GM21576 (cell line): ENCODE data around the gene ZNF831.

Experiments used
- ATAC-seq: cut with Tn5 transposase; IDR thresholded peaks from one replicate; pipeline ENCODE4 v1.9.1; 2021; ENCODE audit warnings: mild to moderate bottlenecking, moderate library complexity; ENCODE audit not compliant: unreplicated experiment

The ZNF831 gene

DNA sequence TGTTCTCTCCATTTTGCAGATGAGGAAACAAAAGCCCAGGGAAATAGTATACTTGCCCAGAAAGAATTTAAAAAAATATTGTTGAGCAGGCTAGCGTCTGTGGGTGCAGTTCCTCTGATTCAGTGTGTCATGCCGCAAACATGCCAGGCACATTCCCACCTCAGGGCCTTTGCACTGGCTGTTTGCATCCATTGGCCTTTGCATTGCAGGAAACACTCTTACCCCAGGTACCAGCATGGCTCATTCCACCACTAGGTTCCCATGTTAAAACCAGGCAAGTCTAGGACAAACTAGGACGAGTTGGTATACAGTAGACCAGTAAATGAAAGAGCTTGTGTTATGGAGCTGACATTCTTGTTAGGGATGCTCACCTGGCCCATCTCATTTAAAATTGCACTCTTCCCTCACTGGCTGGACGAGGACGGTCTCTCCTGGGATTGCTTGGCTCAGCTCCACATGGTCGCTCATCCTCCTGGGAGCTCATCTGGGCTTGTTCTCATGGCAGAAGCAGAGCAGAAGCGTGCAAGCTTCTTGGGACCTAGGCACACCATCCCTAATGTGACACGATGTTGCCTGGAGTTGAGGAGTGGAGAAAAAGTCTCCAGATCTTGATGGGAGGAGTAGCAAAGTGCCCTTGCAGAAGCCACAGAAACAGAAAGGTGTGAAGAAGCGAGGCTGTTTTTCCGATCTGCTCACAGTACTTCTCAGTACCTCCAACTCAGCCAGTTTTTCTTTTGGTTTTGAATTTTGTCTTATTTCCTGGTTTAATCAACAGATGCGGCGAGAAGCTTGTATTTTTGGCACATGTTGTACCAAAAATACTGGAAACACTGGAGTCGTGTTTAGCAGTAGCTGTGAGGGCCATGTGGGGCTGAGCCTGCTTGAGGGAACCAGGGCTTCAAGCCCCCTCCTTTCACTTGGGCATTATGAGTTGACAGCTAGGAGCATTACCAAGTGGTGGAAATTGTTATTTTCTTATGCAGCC is 13.9 kb downstream of the ZNF831 start:
- ATAC-seq, result no peak

DNA sequence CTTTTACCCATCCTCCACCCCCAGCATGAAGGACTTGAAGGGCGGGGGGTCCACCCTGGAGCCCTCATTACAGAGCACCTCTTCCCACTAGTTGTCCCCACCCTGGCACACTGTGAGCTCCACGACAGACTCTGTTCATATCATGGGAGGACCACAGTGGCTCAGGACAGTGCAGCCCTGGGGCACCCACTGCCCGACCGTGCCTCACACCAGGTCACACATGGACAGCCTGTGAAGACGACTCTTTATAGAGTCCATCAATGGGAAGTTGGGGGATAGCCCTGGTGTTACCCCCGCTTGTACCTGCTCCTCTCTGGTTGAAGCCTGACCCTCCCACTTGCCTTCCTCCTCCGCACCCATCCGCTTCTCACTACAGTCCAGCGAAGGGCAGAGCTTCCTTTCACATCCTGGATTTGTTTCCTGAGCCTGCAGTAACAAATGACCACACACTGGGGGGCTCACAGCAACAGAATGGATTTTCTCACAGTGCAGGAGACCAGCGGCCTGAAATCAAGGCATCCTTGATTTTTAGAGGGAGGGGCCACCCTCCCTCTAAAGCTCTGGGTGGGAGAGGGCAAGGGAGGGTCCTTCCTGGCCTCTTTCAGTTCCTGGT is 15.5 kb downstream of the ZNF831 start:
- no peak for ATAC-seq

DNA sequence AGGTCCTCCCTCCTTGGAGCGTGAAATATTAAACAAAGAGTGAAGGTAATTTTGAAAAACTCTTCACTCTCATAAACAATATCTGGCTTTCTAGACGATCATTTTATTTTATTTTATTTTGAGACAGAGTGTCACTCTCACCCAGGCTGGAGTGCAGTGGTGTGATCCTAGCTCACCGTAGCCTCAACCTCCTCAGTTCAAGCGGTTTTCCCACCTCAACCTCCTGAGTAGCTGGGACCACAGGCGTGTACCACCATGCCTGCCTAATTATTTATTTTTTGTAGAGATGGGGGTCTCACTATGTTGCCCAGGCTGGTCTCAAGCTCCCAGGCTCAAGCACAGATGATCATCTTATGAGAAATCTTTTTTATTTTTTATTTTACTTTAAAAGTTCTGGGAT is 16.4 kb downstream of the ZNF831 start:
- no peak for ATAC-seq

DNA sequence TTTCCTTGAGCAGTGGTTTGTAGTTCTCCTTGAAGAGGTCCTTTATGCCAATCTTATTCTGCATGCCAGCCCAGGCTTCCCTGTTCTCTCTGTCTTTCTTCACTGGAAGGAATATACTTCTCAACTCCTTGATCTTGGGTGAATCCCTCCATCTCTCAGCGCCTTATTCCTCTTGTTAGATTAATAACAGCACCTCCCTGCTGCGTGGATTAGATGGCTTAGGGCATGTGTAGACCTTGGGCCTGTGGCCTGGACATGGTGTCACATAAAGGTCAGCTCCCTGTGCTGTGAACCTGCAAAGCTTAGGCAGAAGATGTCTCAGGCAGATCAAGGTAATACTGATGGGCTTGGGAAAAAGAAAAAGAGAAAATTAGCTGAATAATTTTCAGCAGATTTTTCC is 18.3 kb downstream of the ZNF831 start:
- ATAC-seq, result no peak

DNA sequence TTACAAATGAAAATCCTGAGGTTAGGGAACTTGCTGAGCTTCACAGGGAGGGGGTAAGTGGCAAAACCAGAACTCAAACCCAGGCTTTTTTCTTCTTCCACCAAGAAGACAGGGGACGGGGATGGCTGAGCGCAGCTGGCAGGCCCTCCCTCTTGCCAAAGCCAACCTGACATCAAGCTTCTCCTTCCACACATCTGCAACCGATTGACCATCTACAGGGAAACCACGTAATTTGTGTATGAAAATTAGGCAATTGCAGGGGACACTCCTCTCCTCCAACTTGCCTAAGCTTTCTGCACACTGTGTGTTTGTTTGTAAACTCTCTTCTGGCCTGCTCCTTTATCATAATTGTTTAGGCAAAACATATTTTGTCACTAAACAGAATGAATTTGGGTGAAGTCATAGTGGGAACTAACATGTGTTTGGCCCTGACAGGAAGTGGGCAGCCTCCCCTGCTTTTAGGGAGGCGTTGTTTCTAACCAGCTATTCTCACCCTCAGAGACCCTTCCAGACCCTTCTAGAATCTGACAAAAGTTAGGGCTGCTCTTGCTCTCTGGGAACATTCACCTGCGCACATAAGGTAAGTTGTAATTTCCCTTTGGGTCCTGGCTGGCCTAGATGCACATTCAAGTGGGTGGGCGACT is 18.9 kb downstream of the ZNF831 start:
- ATAC-seq, result no peak

DNA sequence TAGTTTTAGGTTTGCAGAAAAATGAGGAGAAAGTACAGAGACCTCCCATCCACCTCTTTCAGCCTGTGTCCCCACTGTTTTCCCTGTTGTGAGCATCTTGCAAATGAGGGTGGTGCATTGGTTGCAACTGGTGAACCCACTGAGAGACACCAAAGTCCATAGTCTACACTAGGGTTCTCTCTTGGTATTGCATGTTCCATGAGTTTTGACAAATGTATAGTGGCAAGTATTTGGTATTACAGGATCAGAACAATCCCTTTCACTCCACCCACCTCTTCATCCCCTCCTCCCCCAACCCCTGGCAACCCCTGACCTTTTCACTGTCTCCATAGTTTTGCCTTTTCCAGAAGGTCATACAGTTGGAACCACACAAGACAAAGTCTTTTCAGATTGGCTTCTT is 20.1 kb downstream of the ZNF831 start:
- ATAC-seq, result no peak

DNA sequence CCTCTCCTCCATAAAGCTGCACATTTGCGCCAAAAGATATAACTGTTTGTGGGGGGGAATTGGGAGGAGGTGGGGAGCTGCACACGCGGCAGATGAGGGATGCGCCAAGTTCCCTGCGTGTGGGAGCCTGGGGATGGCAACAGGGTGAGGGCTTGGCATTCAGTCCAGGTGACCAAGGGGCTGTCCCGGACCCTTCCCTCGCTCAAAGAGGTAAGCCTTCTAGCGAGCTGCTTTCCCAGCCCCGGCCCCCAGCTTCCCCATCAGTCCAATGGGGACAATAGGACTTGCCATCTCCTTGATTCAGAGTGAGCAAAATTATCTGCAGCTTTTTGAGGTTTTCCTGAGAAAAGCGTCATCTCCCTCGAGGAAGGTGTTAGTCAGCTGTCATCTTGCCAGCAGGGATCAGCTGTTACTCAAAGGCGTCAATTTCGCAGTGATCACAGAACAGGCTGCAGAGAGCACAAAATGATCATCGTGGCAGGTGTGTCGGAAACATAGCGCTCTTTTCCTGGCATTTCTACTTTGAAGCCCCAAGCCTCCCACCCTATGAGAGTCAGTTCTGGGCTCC is 21.3 kb downstream of the ZNF831 start:
- ATAC-seq, result no peak

DNA sequence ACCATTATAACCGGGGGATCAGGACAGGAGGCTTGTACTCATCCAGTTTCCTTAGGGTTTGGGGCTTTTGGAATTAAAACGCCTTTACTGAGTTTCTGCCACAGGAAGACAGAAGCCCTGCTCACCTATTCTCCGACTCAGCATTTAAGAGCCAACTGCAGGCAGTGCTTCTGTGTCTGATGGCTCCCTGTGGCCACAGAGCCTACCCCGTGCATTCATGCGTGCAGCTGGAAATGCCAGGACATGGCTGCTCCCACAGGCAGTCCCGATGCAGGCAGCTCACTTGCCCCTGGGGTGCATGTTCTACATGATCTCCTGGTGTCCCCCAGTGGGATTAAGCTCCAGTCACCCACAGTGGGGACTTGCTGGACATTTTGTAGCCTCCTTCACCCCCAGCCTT is 22.2 kb downstream of the ZNF831 start:
- ATAC-seq, result no peak

DNA sequence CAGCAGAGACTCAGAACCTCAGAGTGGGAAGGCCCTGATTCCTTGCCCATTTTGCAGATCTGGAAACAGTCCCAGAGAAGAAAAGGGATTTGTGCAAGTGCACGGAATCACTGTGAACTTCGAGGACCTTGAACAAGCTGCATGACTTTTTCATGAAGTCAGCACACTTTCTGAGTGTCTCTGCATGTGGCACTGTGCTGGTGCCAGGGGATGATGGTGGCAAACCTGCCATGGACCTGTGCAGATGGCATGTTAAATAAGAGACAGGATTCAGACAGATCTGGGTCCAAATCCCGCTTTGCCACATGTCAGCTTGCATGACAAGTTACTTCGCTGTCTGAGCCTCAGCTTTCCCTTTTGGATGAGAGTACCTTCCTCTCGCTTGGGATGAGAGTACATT is 26.8 kb downstream of the ZNF831 start:
- no peak for ATAC-seq

DNA sequence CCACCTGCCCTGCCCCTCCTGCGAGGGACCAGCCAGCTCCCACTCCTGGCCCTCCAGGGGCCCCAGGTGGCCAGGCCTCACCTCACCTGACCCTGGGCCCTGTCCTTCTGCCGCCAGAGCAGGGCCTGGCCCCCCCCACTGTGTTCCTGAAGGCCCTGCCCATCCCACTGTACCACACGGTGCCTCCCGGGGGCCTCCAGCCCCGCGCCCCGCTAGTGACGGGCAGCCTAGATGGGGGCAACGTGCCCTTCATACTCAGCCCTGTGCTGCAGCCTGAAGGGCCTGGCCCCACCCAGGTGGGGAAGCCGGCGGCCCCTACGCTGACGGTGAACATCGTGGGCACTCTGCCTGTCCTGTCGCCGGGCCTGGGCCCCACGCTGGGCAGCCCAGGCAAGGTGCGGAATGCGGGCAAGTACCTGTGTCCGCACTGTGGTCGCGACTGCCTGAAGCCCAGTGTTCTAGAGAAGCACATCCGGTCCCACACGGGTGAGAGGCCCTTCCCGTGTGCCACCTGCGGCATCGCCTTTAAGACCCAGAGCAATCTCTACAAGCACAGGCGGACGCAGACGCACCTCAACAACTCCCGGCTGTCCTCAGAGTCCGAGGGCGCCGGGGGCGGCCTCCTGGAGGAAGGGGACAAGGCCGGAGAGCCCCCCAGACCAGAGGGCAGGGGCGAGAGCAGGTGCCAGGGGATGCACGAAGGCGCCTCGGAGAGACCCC is 27.6 kb downstream of the ZNF831 start:
- no peak for ATAC-seq

DNA sequence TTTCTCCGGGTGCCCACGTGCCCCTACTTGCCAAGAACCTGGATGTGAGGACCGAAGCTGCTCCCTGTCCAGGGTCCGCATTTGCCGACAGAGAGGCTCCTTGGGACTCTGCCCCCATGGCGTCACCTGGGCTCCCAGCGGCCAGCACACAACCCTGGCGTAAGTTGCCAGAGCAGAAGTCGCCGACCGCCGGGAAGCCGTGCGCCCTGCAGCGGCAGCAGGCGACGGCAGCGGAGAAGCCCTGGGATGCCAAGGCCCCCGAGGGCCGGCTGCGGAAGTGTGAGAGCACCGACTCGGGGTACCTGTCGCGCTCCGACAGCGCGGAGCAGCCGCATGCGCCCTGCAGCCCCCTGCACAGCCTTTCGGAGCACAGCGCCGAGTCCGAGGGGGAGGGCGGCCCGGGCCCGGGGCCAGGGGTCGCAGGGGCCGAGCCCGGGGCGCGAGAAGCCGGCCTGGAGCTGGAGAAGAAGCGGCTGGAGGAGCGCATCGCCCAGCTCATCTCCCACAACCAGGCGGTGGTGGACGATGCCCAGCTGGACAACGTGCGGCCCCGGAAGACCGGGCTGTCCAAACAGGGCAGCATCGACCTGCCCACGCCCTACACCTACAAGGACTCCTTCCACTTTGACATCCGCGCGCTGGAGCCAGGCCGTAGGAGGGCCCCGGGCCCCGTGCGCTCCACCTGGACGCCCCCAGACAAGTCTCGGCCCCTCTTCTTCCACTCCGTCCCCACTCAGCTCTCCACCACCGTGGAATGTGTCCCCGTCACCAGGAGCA is 28.3 kb downstream of the ZNF831 start:
- no peak for ATAC-seq

DNA sequence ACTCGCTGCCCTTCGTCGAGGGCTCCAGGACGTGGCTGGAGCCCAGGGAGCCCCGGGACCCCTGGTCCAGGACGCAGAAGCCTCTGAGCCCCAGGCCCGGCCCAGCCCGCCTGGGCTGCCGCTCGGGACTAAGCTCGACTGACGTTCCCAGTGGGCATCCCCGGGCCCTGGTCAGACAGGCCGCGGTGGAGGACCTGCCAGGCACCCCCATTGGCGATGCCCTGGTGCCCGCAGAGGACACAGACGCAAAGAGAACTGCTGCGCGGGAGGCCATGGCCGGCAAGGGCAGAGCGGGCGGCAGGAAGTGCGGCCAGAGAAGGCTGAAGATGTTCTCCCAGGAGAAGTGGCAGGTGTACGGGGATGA is 28.9 kb downstream of the ZNF831 start:
- no peak for ATAC-seq

DNA sequence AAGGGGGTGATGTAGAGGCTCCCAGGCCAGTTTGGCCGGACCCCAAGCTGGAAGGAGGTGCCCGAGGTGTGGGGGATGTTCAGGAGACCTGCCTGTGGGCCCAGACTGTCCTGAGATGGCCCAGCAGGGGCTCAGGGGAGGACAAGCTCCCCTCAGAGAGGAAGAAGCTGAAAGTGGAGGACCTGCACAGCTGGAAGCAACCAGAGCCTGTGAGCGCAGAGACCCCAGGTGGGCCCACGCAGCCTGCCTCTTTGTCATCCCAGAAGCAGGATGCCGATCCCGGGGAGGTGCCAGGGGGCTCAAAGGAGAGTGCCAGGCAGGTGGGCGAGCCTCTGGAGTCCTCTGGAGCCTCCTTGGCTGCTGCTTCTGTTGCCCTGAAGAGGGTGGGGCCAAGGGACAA is 29.7 kb downstream of the ZNF831 start:
- ATAC-seq, result no peak

DNA sequence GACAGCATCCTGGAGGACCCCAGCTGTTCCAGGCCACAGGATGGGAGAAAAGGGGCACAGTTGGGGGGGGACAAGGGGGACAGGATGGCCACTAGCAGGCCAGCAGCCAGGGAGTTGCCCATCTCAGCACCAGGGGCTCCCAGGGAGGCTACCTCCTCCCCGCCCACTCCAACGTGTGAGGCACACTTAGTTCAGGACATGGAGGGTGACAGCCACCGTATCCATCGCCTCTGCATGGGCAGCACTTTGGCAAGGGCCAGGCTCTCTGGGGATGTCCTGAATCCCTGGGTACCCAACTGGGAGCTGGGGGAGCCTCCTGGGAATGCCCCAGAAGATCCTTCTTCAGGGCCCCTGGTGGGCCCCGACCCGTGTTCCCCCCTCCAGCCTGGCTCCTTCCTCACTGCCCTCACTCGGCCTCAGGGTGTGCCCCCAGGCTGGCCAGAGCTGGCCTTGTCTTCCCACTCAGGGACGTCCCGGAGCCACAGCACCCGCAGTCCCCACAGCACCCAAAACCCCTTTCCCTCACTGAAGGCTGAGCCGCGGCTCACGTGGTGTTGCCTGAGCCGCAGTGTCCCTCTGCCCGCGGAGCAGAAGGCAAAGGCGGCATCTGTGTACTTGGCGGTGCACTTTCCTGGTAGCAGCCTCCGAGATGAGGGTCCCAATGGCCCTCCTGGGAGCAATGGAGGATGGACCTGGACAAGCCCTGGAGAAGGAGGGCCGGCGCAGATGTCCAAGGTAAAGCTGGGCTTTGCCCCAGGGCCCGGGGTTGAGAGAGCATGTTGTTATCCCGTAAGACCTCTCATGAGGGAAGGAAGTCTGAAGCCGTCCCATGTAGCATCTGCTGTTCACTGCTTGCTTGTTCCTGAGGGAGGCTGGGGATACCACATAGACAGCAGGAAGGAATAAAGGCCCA is 30.7 kb downstream of the ZNF831 start:
- ATAC-seq, result no peak

DNA sequence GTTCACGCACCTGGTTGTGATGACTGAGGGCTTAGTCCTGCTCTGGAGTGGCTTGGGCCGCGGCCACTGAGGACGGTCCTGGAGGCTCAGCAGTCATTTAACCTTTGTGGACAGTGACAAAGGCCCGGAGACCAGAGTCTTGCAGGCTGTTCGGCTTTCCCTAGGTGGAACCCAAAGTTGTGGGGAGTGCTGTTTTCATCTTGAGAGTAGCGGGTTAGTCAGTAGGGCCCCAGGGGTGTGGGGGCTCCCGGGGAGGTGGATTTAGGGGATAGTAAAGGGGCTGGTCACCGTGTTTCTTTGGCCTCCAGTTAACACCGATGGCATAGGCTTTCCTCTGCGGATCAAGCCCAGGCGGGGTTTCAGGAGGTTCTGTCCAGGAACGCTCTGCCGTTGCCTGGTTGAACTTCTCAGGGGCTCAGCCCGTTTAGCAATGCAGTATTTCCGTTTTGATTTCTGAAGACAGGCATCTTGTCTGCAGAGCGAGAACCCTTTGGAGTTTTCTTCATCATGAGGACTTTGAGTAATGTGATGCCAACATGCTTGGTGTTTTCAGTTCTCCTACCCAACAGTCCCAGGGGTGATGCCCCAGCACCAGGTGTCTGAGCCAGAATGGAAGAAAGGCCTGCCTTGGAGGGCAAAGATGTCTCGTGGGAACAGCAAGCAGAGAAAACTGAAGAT is 31.8 kb downstream of the ZNF831 start:
- ATAC-seq, result no peak

DNA sequence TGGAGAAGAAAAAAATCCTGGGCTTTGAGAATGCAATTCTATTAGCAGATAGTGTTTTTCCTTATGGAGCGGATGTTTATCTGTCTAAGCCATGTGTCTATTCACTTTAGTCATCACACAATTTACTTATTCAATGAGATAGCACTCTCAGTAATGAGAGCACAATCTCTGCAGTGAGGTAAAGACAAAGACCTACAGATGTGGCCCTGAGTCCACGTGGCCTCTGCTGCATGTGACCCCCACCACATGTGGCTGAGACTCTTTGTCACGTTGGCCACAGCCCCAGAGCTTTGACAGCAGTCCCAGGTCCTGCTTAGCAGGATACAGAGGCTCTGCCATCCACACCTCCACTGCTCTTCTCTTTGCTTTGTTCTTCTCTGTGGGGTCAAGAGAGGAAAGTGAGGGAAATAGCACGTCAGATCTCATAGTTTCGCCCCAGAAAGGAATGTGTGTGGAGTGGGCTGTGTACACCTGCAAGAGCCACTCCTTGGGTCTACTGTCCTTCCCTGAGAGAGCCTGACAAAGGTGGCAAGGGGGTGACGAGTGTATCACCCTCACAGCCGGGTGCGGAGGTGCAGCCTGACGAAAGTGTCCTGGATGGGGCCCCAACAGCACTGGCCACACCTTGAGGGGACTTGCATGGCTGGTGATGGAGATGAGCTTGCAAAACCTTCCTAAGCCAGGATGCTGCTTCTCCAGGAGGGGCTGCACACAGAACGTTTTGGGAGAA is 40.7 kb downstream of the ZNF831 start:
- ATAC-seq, result no peak

DNA sequence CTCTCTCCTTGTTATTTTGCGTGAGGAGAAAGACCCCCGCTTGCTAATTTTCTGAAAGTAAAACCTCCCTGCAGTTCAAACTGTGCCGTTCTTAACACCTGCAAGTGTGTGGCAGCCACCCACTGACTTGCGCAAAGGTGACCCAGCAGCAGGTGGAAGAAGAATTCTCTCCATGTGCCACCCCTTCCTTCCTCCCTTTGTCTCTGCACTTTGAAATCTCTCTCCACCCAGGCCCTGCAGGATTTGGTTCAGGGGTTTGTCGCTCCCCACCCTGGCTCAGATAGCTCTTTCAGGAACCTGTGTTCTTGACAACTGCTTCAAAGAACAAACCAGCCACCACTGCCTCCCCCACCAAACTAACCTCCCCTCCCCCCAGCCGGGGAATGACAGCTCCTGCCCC is 41.4 kb downstream of the ZNF831 start:
- no peak for ATAC-seq

DNA sequence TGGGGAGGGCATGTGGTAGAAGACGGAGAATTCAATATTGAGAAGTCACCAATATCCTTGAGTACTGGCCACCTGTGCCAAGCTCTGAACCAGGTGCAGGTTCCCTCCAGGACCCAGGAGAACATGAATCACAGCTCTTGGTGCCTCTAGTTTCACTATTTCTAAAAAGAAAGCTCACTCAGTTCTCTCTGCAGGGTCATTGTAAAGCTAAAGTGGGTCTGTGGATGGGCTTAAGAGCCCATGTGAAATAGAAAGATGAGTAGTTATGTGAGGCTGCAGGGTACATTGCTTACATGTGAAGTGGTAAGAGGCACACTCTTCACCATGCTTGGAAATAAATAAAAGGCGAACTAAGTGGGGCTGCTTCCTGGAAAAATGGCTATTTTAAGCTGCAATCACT is 43.6 kb downstream of the ZNF831 start:
- ATAC-seq, result no peak
